CD4-positive, alpha-beta T cell treated with Interleukin-2 at 100 ng/mL for 4 hours (primary cell): ENCODE results near the gene BTN3A1.
A peak's percentile ranks its signal among the peaks of the same experiment; 100 is the strongest.

Experiments
- DNase-seq: peaks from one replicate; pipeline ENCODE4 v3.0.0-alpha.2; 2020; ENCODE audit warnings: low spot score

Gene BTN3A1

GRCh38 chr6:26379740-26380139 is 22.3 kb upstream of the BTN3A1 start:
- no peak for DNase-seq

GRCh38 chr6:26380256-26380655 is 21.8 kb upstream of the BTN3A1 start:
- no peak for DNase-seq

GRCh38 chr6:26382121-26382520 is 20.0 kb upstream of the BTN3A1 start:
- DNase-seq, result no peak

- peak; percentile 14 for DNase-seq
Observed at GRCh38 chr6:26383624-26384417, 18.3 kb upstream of the BTN3A1 start.

GRCh38 chr6:26385734-26386125 is 16.3 kb upstream of the BTN3A1 start:
- no peak for DNase-seq

GRCh38 chr6:26387565-26387964 is 14.5 kb upstream of the BTN3A1 start:
- DNase-seq, result no peak

GRCh38 chr6:26388014-26388413 is 14.1 kb upstream of the BTN3A1 start:
- no peak for DNase-seq

GRCh38 chr6:26388441-26388840 is 13.6 kb upstream of the BTN3A1 start:
- DNase-seq, result no peak

GRCh38 chr6:26389349-26389894 is 12.7 kb upstream of the BTN3A1 start:
- no peak for DNase-seq

- no peak for DNase-seq
Observed at GRCh38 chr6:26390531-26390930, 11.5 kb upstream of the BTN3A1 start.

- no peak for DNase-seq
Observed at GRCh38 chr6:26392932-26393636, 9.0 kb upstream of the BTN3A1 start.

- DNase-seq, result no peak
Observed at GRCh38 chr6:26394289-26394688, 7.8 kb upstream of the BTN3A1 start.

GRCh38 chr6:26398555-26398954 is 3.5 kb upstream of the BTN3A1 start:
- no peak for DNase-seq

GRCh38 chr6:26400626-26401025 is 1.4 kb upstream of the BTN3A1 start:
- no peak for DNase-seq

GRCh38 chr6:26401389-26401986 is 587 bp upstream of the BTN3A1 start:
- DNase-seq, result no peak

- DNase-seq, result no peak
Observed at GRCh38 chr6:26403893-26404292, 1.8 kb downstream of the BTN3A1 start.

- DNase-seq, result peak; percentile 10
Observed at GRCh38 chr6:26404546-26404945, 2.5 kb downstream of the BTN3A1 start.

GRCh38 chr6:26408828-26409730 is 7.0 kb downstream of the BTN3A1 start:
- no peak for DNase-seq

- no peak for DNase-seq
Observed at GRCh38 chr6:26411751-26412150, 9.7 kb downstream of the BTN3A1 start.

- no peak for DNase-seq
Observed at GRCh38 chr6:26412228-26412627, 10.2 kb downstream of the BTN3A1 start.

- DNase-seq, result no peak
Observed at GRCh38 chr6:26412954-26413353, 10.9 kb downstream of the BTN3A1 start.

- DNase-seq, result no peak
Observed at GRCh38 chr6:26414281-26414680, 12.2 kb downstream of the BTN3A1 start.
